ENCODE results near the gene ZFAND3.

Gene ZFAND3

DNA sequence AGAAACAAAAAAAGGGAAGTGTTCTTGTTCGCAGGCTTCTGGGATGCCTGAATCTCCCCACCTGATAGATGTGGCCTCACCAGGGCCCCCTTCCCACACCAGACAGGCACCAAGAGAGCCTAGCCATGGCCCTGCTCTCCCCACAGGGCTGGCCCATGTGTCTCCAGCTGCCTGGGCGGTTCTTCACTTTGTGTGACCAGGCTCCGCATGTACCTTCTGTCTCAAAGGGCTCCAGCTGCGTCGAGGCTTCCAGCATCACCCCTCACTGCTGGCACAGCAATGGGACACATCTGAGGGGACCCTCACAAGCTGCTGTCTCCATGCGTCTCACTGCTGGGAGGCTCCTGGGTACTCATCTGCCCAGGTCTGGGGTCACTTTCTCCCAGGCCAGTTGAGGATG, 362.9 kb downstream of the ZFAND3 start:
- no peak overlapping the region for H3K4me3 ChIP-seq (ENCODE audit: low read length)
- TF ChIP-seq, protein P1, sequence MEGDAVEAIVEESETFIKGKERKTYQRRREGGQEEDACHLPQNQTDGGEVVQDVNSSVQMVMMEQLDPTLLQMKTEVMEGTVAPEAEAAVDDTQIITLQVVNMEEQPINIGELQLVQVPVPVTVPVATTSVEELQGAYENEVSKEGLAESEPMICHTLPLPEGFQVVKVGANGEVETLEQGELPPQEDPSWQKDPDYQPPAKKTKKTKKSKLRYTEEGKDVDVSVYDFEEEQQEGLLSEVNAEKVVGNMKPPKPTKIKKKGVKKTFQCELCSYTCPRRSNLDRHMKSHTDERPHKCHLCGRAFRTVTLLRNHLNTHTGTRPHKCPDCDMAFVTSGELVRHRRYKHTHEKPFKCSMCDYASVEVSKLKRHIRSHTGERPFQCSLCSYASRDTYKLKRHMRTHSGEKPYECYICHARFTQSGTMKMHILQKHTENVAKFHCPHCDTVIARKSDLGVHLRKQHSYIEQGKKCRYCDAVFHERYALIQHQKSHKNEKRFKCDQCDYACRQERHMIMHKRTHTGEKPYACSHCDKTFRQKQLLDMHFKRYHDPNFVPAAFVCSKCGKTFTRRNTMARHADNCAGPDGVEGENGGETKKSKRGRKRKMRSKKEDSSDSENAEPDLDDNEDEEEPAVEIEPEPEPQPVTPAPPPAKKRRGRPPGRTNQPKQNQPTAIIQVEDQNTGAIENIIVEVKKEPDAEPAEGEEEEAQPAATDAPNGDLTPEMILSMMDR (IDR thresholded peaks at IDR 0.05; ENCODE audit: insufficient read depth, low read depth, low read length, missing control alignments), result no peak
- no peak for DNase-seq (ENCODE audit: low read depth)

DNA sequence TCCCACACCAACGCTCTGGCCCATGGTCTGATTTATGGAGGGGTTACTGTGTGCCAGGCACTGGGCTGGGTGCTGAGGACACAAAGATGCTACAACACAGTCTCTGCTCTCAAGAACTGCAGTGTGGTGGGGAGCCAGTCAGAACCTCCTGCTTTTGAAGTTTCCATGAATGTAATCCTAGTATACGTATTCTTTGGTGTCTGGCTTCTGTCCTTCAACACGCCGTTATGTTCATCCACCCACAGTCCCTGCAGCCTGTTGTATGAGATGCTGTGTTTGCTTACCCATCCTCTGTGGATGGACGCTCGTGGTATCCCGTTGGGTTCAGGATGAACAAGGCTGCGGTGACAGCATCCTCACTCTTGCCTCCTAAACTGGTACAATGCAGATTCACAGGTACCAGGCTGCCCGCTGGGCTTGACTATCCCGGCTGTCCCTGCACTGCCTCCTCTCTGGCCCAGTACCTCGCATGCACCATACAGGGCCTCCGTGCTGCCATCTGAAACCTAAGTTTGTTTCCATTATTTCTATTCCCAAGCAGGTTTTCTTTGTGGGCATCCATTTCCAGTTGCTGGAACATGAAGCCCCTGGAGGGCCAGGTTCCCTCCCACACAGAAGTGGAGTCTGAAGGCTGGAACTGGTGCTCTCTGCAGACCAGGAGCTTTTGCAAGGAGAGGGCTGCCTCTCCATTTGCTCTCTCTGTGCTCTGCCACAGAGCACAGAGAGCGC, 364.5 kb downstream of the ZFAND3 start:
- no peak for DNase-seq (ENCODE audit: low read depth)
- TF ChIP-seq, protein P1 (IDR thresholded peaks at IDR 0.05; ENCODE audit: insufficient read depth, low read depth, low read length, missing control alignments), result no peak
- no peak overlapping the region for H3K4me3 ChIP-seq (ENCODE audit: low read length)

DNA sequence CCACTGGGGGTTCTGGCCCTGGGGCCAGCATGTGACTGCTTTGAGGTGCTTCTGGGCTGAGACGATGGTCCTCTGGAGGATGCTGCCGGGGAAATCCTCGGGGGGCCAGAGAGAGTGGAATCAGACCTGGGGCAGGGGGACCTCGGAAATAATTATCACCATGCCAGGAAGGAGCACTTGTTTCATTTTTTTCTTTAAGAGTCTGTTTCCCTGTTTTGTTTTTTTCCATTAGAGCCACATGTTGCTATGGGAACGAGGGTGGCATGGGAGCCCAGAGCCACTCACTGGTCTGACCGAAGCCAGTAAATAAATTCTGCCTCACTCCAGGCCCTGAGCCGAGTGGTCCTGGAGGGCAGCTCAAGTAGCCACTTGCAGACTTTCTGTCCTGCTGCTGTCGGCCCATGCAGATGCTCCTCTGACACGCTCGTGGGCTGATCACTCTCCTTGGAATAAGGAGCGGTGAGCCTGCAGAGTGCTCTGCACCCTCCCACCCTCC, 365.1 kb downstream of the ZFAND3 start:
- TF ChIP-seq, protein P1 (IDR thresholded peaks at IDR 0.05; ENCODE audit: insufficient read depth, low read depth, low read length, missing control alignments), result no peak
- DNase-seq (ENCODE audit: low read depth), result no peak
- no peak overlapping the region for H3K4me3 ChIP-seq (ENCODE audit: low read length)

DNA sequence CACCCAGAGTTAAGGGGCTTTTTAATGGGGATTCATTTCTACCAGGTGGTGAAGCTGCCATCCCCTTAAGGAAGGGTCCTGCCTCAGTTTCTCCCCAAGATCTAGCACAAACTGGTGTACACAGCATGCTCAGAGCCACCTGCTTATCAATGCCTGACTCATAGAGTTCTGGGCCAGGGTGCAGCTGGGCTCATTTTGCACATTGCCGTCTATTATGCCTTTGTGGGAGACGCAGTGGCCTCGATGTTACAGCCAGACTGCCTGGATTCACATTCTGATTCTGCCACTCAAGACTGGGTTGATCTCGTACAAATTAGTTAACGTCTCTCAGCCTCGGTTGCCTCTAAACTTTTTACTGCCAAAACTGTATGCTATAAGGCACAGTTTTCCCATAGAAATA, 365.7 kb downstream of the ZFAND3 start:
- no peak overlapping the region for H3K4me3 ChIP-seq (ENCODE audit: low read length)
- TF ChIP-seq, protein P1 (IDR thresholded peaks at IDR 0.05; ENCODE audit: insufficient read depth, low read depth, low read length, missing control alignments), result no peak
- no peak for DNase-seq (ENCODE audit: low read depth)

DNA sequence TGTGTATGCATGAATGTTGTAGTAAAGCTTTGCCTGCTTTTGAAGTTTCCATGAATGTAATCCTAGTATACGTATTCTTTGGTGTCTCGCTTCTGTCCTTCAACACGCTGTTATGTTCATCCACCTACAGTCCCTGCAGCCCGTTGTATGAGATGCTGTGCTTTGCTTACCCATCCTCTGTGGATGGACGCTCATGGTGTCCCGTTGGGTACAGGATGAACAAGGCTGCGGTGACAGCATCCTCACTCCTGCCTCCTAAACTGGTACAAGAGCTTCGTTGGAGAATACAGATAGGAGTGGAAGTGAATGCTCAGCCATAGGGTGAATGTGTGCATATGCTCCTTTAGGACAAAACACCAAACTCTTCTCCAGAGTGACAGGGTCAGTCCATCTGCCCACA, 366.2 kb downstream of the ZFAND3 start:
- TF ChIP-seq, protein P1 (IDR thresholded peaks at IDR 0.05; ENCODE audit: insufficient read depth, low read depth, low read length, missing control alignments), result no peak
- no peak for DNase-seq (ENCODE audit: low read depth)
- no peak overlapping the region for H3K4me3 ChIP-seq (ENCODE audit: low read length)

DNA sequence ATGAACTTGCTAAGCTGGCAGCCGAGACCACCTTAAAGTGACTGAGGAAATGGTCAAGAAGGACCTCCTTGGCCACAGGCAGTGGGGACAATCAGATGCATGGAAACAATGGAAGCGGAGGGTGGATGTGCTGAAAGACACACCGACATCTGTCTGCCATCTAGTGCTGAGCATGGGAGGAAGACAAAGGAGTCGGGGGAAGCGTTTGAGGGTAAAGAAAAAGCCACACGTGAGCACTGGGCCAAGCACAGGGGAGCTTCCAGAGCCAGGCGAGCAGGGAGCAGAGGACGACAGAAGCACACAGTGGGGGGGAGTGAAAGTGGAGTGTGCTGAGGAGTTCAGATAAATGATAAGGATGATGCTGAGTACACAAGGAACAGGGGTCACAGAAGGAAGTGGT, 367.8 kb downstream of the ZFAND3 start:
- no peak for DNase-seq (ENCODE audit: low read depth)
- H3K4me3 ChIP-seq (ENCODE audit: low read length), result no peak overlapping the region
- TF ChIP-seq, protein P1 (IDR thresholded peaks at IDR 0.05; ENCODE audit: insufficient read depth, low read depth, low read length, missing control alignments), result no peak

All from epithelial cell of esophagus (primary cell).